Cortex of kidney (tissue), 1 donor: ENCODE measurements around the gene SCAF8.
"Not testable (repeated sequence)": the region's sequence is repeated elsewhere in the genome, so short reads cannot be mapped to it uniquely, and the experiment has no call there.

ENCODE experiments used
- DNase-seq: peaks from one replicate; lab custom pipeline; 2025; lab: John Stamatoyannopoulos, UW

SCAF8 gene

DNA sequence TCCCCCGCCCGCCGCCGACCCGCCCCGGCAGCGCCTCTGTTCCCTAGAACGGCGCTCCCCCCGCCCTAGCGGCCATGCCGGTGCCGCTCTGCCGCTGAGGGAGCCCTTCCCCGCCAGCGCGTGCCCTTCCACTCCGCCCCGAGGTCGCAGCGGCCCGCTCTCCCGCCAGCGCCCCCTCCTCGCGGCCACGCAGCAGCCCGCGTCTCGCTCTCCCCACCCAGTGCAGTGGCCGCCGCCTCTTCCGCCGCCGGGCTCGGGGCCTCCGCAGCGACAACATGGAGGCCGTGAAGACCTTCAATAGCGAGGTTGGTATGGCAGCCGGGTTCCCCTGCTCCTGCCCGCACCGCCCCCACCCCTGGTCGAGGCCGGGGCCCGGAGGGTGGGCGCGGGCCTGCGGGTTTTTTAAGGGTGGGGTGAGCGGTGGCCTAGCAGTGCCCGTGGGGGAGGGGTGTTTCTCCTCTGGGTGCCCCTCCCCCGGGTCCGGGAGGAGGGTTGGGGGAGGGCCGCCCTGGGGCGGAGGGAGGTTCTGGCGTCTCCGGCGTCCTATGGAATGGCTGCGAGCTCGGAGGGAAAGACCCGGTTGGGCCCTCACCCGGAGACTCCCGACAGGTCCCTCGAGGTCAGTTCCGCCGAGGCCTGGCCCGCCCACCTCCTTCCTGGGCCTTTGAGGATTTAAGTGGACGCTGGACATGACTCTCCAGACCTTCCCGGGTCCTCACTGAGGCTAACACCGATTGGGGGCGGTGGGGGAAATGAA is 588 bp downstream of the SCAF8 start:
- DNase-seq: peak; percentile 47

DNA sequence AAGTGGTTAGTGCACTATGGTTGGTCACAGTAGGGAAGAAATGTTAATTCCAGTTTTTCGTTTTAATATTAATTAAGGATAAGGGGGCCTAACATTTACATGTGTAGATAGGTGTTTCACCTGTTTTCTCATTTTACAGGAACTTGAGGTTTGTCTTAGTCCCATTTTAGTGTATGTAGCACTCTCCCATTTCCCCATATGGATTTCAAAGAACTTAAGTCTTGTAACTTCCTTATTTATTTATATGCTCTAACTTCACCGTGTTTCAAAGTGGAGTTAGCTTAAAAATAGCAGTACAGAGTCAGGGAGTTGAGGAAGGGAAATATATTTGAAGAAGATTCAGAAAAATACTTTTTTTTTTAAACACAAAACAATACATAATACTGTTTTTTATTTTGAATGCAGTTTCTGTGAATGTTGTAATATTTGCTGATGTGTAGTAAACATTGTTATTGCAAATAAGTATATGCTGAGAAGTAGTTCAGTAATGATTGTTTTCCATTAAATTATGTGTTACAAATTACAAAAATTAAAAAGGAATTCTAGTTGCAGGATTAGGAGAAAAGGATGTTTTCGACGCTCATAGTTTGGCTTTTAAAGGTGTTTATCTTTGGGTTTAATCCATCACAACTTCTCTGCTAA is 3.5 kb downstream of the SCAF8 start:
- DNase-seq: no peak

DNA sequence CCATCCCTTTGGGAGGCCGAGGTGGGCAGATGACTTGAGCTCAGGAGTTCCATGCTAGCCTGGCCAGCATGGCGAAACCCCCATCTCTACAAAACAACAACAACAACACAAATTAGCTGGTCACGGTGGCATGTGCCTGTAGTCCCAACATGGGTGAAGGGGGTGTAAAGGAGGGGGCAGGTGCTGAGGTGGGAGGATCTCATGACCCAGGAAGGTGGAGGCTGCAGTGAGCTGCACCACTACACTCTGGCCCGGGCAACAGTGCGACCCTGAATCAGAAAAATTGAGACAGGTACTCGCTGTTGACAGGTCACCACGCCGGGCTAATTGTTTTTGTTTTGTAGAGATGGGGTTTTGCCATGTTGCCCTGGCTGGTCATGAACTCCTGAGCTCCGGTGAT is 4.2 kb downstream of the SCAF8 start:
- DNase-seq: no peak

DNA sequence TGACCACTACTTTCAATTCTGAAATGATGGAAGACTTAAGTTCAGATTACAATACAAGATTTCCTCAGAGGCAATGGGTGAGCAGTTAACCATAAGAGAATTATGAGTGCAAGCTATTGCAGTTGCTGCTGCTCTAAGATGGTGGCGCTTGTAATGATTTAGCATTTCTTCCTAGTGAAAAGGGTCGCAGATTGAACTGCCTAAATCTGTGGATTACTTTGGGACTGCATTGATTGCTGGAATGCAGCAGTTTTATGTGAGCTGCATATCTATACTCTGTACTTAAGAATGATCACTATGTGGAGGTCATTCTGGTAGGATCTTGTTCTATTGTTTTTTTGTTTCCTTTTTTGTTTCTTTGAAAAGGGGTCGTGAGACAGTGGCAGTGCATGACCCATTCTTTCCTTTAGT is 5.3 kb downstream of the SCAF8 start:
- DNase-seq: no peak

GRCh38 chr6:154740658-154741057 is 7.4 kb downstream of the SCAF8 start:
- DNase-seq: no peak

GRCh38 chr6:154742891-154743290 is 9.7 kb downstream of the SCAF8 start:
- DNase-seq: no peak

DNA sequence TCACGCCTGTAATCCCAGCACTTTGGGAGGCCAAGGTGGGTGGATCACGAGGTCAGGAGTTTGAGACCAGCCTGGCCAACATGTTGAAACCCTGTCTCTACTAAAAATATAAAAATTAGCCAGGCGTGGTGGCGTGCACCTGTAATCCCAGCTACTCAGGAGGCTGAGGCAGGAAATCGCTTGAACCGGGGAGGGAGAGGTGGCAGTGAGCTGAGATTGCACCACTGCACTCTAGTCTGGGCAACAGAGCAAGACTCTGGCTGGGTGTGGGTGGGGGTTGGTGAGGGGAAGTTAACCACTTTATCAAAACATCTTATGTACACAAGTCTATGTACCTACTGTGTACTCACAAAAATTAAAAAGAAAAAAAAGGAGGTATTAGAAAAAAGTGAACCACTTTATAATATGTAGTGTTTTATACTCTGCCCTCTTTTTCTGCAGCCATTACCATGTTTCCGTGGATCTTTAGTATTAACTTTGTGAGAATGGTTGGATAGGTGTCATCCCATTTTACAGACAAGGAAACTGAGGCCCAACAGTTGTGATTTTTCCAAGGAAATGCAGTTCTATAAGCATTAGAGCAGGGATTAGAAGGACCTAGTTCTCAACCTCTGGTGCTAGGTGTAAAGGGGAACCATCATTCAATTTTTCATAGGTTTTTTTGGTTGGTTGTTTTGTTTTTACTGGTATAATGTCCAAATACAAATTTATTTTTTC is 11.0 kb downstream of the SCAF8 start:
- not testable (repeated sequence) for DNase-seq

DNA sequence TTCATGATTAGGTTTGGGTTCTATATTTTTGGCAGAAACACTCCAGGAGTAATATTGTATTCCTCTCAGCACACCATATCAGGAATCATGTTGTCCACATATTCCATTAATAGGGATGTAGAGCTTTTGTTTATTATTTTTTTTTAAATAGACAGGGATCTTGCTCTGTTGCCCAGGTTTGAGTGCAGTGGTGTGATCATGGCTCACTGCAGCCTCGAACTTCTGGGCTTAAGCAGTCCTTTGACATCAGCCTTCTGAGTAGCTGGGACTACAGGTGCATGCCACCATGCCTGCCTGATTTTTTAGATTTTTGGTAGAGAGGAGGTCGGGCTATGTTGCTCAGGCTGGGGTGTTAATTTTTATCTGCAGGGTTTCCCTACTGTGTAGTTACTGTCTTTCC is 12.0 kb downstream of the SCAF8 start:
- DNase-seq: no peak

DNA sequence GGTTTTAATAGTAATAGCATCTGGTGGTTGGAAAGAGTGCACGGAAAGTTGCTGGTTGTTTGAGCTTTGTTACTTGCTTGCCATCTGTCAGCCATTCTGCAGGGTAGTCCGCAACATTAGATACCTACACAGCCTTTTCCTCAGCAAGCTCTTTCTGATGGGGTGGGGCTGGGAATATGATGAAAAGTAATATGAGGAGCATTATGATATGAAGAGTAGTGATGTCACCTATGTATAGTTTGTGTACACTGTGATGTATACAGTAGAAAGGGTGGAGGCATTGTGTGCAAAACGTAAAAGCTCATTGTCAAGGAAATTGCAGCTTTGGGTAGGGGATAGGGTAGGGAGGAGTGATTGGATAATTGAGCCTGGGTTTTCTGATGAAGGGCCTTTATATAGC is 16.1 kb downstream of the SCAF8 start:
- DNase-seq: no peak

- DNase-seq: no peak
Measured at GRCh38 chr6:154751011-154751800, 18.0 kb downstream of the SCAF8 start.

DNA sequence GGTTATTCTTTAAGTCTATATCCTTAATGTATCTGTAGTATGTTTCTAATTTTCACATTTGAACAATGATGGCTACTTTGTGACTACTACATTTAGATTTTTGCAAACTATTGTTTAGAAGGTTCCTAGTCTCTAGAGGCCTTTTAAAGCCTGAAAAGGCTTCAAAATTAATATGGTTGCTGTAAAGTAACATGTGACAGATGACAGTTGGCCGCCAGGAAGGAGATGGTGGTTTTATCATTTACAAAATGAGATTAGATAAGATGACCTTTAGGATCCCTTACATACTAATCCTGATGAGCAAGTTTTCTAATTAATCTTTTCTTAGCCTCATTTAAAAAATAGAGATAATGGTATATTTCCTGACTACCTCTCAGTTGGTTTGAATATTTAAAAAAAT is 18.8 kb downstream of the SCAF8 start:
- no peak for DNase-seq

DNA sequence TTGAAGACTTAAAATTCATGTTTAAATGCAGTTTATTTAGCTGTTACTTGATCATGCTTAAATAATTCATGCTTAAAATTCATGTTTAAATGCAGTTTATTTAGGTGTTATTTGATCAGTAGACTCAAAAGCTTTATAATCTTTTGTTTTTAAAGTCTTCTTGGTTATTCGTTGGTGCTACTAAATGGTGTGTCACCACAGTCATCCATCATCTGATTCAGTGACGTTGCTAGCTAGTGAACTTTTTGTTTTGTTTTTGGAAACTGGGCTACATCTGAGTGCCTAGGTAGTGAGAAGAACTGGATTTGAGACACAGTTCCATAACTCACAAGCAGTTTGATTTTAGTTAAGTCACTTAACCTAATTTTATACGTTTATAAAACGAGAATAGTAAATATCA is 20.9 kb downstream of the SCAF8 start:
- no peak for DNase-seq

DNA sequence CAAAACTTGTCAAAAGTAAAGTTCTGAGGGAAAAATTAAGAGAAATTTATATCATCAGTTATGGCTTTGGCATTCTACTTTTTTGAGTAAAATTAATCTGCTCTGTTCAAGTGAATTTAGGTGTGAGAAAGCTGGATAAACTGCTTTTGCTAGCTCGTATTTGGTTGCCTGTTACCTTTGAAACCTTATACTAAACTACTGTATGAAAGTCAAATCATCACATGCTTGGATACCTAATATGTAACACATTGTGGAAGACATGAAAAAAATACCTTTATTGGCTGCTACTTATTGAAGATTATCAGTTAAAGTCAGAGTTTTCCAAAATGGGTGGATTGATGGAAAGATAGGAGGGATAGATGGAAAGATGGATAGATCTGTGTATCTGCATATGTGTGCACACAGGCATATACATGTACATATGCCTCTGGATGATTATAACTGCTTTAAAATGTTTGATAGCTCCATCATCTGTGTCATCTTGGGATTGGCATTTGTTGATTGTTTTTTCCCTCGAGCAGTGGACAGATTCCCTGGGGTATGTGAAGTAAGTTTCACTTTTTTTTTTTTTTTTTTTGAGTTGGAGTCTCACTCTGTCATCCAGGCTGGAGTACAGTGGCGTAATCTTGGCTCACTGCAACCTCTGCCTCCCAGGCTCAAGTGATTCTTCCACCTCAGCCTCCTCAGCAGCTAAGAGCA is 24.3 kb downstream of the SCAF8 start:
- no peak for DNase-seq

GRCh38 chr6:154758125-154758524 is 24.9 kb downstream of the SCAF8 start:
- DNase-seq: no peak

GRCh38 chr6:154763650-154764049 is 30.4 kb downstream of the SCAF8 start:
- DNase-seq: no peak

GRCh38 chr6:154765273-154765672 is 32.1 kb downstream of the SCAF8 start:
- no peak for DNase-seq

GRCh38 chr6:154766288-154766687 is 33.1 kb downstream of the SCAF8 start:
- DNase-seq: no peak

DNA sequence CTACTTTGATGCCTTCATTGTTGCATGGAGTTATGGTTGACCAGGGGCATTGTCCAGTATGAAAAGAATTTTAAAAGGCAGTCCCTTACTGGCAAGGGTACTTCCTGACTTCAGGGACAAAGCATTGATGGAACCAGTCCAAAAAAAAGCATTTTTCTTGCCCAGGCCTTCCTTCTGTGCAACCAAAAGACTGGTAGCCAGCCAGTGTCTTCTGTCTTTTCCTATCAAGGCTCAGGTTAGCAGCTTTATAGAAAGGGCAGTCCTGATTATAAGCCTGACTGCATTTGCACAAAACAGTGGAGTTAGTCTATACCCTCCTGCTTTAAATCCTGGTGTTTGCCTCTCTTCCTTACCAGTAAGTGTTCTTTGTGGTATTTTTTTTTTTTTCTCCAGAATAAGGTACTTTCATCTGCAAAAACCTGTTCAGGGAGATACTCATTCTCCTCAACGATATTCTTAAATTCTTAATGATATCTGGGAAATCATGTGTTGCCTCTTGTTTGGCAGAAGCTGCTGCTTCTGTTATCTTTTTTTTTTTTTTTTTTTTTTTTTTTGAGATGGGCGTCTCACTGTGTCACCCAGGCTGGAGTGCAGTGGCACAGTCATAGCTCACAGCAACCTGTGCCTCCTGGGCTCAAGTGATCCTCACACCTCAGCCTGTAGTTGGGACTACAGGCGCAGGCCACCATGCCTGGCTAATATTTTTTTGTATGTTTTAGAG is 33.9 kb downstream of the SCAF8 start:
- DNase-seq: no peak

DNA sequence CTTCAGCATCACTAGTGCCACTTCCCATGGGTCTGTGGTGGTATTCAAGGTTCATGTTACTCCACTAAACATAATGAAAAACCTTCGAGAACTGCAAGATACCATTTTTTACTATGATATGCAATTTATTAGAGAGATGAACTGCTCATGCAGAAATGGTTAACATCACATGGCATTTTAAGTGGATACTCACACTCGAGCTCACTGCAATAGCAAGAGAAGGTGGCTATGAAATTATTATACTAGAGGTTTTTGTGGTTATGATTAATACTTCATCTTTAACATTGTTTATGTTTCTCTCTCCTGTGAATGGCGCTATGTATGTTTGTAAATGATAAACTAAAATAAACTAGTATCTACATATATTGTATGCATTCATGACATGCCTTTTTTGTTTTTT is 35.1 kb downstream of the SCAF8 start:
- DNase-seq: no peak

- DNase-seq: no peak
Measured at GRCh38 chr6:154773610-154774089, 40.4 kb downstream of the SCAF8 start.

GRCh38 chr6:154779157-154779556 is 45.9 kb downstream of the SCAF8 start:
- DNase-seq: not testable (repeated sequence)
